Trophoblast cell (in vitro differentiated cells and primary cell): ENCODE results near the gene FAM13A.

Experiments
- DNase-seq, 2 donors: peaks; one replicate each; pipeline ENCODE4 v3.0.0-alpha.2; 2016
- H2AFZ ChIP-seq: 2 replicates; pipeline ENCODE4 v1.6.1; 2013; ENCODE audit warnings: low read length, moderate library complexity, mild to moderate bottlenecking; ENCODE audit not compliant: insufficient read depth, poor library complexity
- H2AK5ac ChIP-seq: 2 replicates; pipeline ENCODE4 v1.6.1; 2013; ENCODE audit warnings: mild to moderate bottlenecking, low read length
- H2BK120ac ChIP-seq: 2 replicates; pipeline ENCODE4 v1.6.1; 2013; ENCODE audit warnings: low read length, mild to moderate bottlenecking, moderate library complexity; ENCODE audit not compliant: insufficient read depth, poor library complexity
- H2BK12ac ChIP-seq: 2 replicates; pipeline ENCODE4 v1.6.1; 2013; ENCODE audit warnings: mild to moderate bottlenecking, low read length, moderate library complexity
- H2BK5ac ChIP-seq: 2 replicates; pipeline ENCODE4 v1.6.1; 2013; ENCODE audit warnings: low read length, low read depth, moderate library complexity, mild to moderate bottlenecking; ENCODE audit not compliant: poor library complexity
- H3K14ac ChIP-seq: 2 replicates; pipeline ENCODE4 v1.6.1; 2013; ENCODE audit warnings: mild to moderate bottlenecking, low read length
- H3K18ac ChIP-seq: 2 replicates; pipeline ENCODE4 v1.6.1; 2013; ENCODE audit warnings: mild to moderate bottlenecking, low read length
- H3K23ac ChIP-seq: 2 replicates; pipeline ENCODE4 v1.6.1; 2013; ENCODE audit warnings: low read length
- H3K27ac ChIP-seq: 2 replicates; pipeline ENCODE4 v1.5.1; 2013; ENCODE audit warnings: low read depth, mild to moderate bottlenecking, inconsistent platforms, low read length, moderate library complexity
- H3K27me3 ChIP-seq: 2 replicates; pipeline ENCODE4 v1.6.1; 2013; ENCODE audit warnings: inconsistent platforms, mild to moderate bottlenecking, low read length, moderate library complexity; ENCODE audit not compliant: insufficient read depth
- H3K36me3 ChIP-seq, 2 experiments: 1 replicate in 1 of 2; 2 replicates in 1 of 2; pipeline ENCODE4 v1.6.1; 2013; ENCODE audit warnings: low read length in 2 of 2, mild to moderate bottlenecking in 2 of 2, moderate library complexity in 1 of 2; ENCODE audit not compliant: insufficient read depth in 2 of 2, control insufficient read depth in 1 of 2
- H3K4ac ChIP-seq: 2 replicates; pipeline ENCODE4 v1.6.1; 2013; ENCODE audit warnings: low read depth, mild to moderate bottlenecking, low read length, moderate library complexity
- H3K4me1 ChIP-seq, 2 experiments: 1 replicate in 1 of 2; 2 replicates in 1 of 2; pipeline ENCODE4 v1.6.1; 2013; ENCODE audit warnings: low read length in 2 of 2, mild to moderate bottlenecking in 2 of 2, moderate library complexity in 1 of 2; ENCODE audit not compliant: insufficient read depth in 2 of 2, control insufficient read depth in 1 of 2
- H3K4me2 ChIP-seq: 2 replicates; pipeline ENCODE4 v1.6.1; 2013; ENCODE audit warnings: inconsistent platforms, mild to moderate bottlenecking, low read length, moderate library complexity
- H3K4me3 ChIP-seq: 2 replicates; pipeline ENCODE4 v1.5.1; 2013; ENCODE audit warnings: mild to moderate bottlenecking, low read depth, low read length, inconsistent platforms
- H3K79me1 ChIP-seq: one replicate; pipeline ENCODE4 v1.6.1; 2013; ENCODE audit warnings: low read length
- H3K79me2 ChIP-seq: 2 replicates; pipeline ENCODE4 v1.6.1; 2013; ENCODE audit warnings: low read length, mild to moderate bottlenecking; ENCODE audit not compliant: control insufficient read depth, insufficient read depth, poor library complexity
- H3K9ac ChIP-seq: 2 replicates; pipeline ENCODE4 v1.6.1; 2013; ENCODE audit warnings: mild to moderate bottlenecking, low read length
- H3K9me3 ChIP-seq: 2 replicates; pipeline ENCODE4 v1.6.1; 2013; ENCODE audit warnings: low read depth, mild to moderate bottlenecking, control low read depth, inconsistent platforms, low read length; ENCODE audit not compliant: insufficient read depth
- H4K12ac ChIP-seq: 2 replicates; pipeline ENCODE4 v1.6.1; 2013; ENCODE audit warnings: low read depth, mild to moderate bottlenecking, low read length, moderate library complexity
- H4K8ac ChIP-seq: 2 replicates; pipeline ENCODE4 v1.6.1; 2013; ENCODE audit warnings: low read depth, mild to moderate bottlenecking, low read length, moderate library complexity
- H4K91ac ChIP-seq: one replicate; pipeline ENCODE4 v1.6.1; 2013; ENCODE audit warnings: low read depth, mild to moderate bottlenecking, low read length, moderate library complexity
- WGBS: extraction: QIAGEN DNeasy Blood & Tissue Kit; methylation state at CpG from one replicate; pipeline ENCODE4 v1.1.7; 2013; ENCODE audit warnings: missing lambda C conversion rate; ENCODE audit not compliant: insufficient read length, insufficient coverage; ENCODE audit errors: extremely low coverage; 5-methylcytosine and 5-hydroxymethylcytosine counted together

FAM13A gene

DNA sequence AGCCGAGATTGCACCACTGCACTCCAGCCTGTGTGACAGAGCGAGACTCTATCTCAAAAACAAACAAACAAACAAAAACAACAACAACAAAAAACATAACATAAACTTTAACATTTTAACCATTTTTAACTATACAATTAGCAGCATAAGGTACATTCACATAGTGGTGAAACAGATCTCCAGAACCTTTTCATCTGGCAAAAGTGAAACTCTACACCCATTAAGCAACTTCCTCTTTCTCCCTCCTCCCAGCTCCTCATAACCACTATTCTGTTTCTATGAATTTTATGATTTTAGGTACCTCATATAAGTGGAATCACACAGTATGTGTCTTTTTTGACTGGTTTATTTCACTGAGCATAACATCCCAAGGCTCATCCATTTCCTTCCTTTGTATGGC lies 103.6 kb downstream of the FAM13A start:
- no CpG with 5 or more reads among the region's 2 CpGs for WGBS
- no peak overlapping the region for H3K4me3 ChIP-seq

GRCh38 chr4:88952081-88952480 lies 104.9 kb downstream of the FAM13A start:
- no peak overlapping the region for H3K14ac ChIP-seq
- no CpG with 5 or more reads among the region's 3 CpGs for WGBS
- no peak overlapping the region for H2AK5ac ChIP-seq
- H3K23ac ChIP-seq = no peak overlapping the region
- no peak overlapping the region for H3K4ac ChIP-seq
- H3K79me2 ChIP-seq = no peaks in the 10 kb centered on the region
- no peak overlapping the region for H3K4me2 ChIP-seq
- no peaks in the 10 kb centered on the region for H3K27me3 ChIP-seq
- no peak overlapping the region for H2BK5ac ChIP-seq
- H4K8ac ChIP-seq = no peak overlapping the region
- no peak for DNase-seq
- H2AFZ ChIP-seq = no peak overlapping the region
- H4K12ac ChIP-seq = no peak overlapping the region
- no peak overlapping the region for H4K91ac ChIP-seq
- H2BK12ac ChIP-seq = no peak overlapping the region
- no peaks in the 10 kb centered on the region for H3K9me3 ChIP-seq
- no peaks in the 10 kb centered on the region for H3K4me1 ChIP-seq
- no peak overlapping the region for H3K4me3 ChIP-seq
- H2BK120ac ChIP-seq = no peak overlapping the region
- H3K18ac ChIP-seq = no peak overlapping the region
- H3K27ac ChIP-seq = no peak overlapping the region
- H3K36me3 ChIP-seq = no peaks in the 10 kb centered on the region
- no peaks in the 10 kb centered on the region for H3K79me1 ChIP-seq
- no peak overlapping the region for H3K9ac ChIP-seq

More for the DNA sequence above, 103.6 kb downstream of the FAM13A start:
- H3K79me2 ChIP-seq = no peaks in the 10 kb centered on the region
- H3K27ac ChIP-seq = no peak overlapping the region
- H3K9me3 ChIP-seq = no peaks in the 10 kb centered on the region
- no peak overlapping the region for H3K18ac ChIP-seq
- no peak overlapping the region for H2BK120ac ChIP-seq
- DNase-seq = no peak
- no peaks in the 10 kb centered on the region for H3K27me3 ChIP-seq
- no peak overlapping the region for H3K4ac ChIP-seq
- H4K91ac ChIP-seq = no peak overlapping the region
- no peak overlapping the region for H3K23ac ChIP-seq
- no peak overlapping the region for H3K14ac ChIP-seq
- H2AK5ac ChIP-seq = no peak overlapping the region
- H2BK5ac ChIP-seq = no peak overlapping the region
- H2AFZ ChIP-seq = no peak overlapping the region
- H3K4me1 ChIP-seq = no peaks in the 10 kb centered on the region
- no peak overlapping the region for H3K9ac ChIP-seq
- H4K12ac ChIP-seq = no peak overlapping the region
- H3K4me2 ChIP-seq = no peak overlapping the region
- H4K8ac ChIP-seq = no peak overlapping the region
- H3K79me1 ChIP-seq = no peaks in the 10 kb centered on the region
- no peaks in the 10 kb centered on the region for H3K36me3 ChIP-seq
- H2BK12ac ChIP-seq = no peak overlapping the region

DNA sequence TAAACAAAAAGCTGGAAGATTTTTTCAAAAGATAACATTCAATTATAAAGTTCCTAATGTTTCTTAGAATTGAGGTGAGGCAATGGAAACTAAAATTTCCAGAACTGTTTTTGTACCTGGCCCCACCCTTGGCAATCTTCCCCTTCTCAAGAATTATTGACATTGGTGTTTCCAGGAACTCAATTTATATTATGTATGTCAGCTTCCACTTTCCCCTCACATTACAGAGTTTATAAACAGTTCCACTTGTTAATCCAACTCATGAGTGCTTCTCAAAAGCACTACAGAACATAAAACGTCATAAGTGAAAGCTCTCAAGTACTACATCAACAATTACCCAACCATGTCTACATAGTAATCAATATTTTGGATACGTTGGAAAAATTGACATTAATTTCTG lies 107.4 kb downstream of the FAM13A start:
- H2AK5ac ChIP-seq = no peak overlapping the region
- no peak for DNase-seq
- H2BK12ac ChIP-seq = no peak overlapping the region
- no peak overlapping the region for H2BK5ac ChIP-seq
- H3K23ac ChIP-seq = no peak overlapping the region
- no peak overlapping the region for H4K12ac ChIP-seq
- no peaks in the 10 kb centered on the region for H3K9me3 ChIP-seq
- H3K27ac ChIP-seq = no peak overlapping the region
- H3K18ac ChIP-seq = no peak overlapping the region
- H3K4me1 ChIP-seq = no peaks in the 10 kb centered on the region
- no peaks in the 10 kb centered on the region for H3K27me3 ChIP-seq
- no CpG with 5 or more reads among the region's 2 CpGs for WGBS
- H3K14ac ChIP-seq = no peak overlapping the region
- H4K91ac ChIP-seq = no peak overlapping the region
- no peaks in the 10 kb centered on the region for H3K36me3 ChIP-seq
- no peak overlapping the region for H3K4me3 ChIP-seq
- no peaks in the 10 kb centered on the region for H3K79me1 ChIP-seq
- no peak overlapping the region for H3K4ac ChIP-seq
- no peak overlapping the region for H2AFZ ChIP-seq
- no peak overlapping the region for H3K4me2 ChIP-seq
- no peak overlapping the region for H2BK120ac ChIP-seq
- no peaks in the 10 kb centered on the region for H3K79me2 ChIP-seq
- H3K9ac ChIP-seq = no peak overlapping the region
- no peak overlapping the region for H4K8ac ChIP-seq

- Histone ChIP-seq H3K79me1 (no peaks in the 10 kb centered on the region), H2BK5ac (no peak overlapping the region), H3K4me3 (no peak overlapping the region), H3K27ac (no peak overlapping the region), H3K9ac (no peak overlapping the region), H3K23ac (no peak overlapping the region), H3K14ac (no peak overlapping the region), H3K79me2 (no peaks in the 10 kb centered on the region), H3K4ac (no peak overlapping the region), H4K91ac (no peak overlapping the region), H3K4me2 (no peak overlapping the region), H4K12ac (no peak overlapping the region), H2BK120ac (no peak overlapping the region), H3K27me3 (no peaks in the 10 kb centered on the region), H3K36me3 (no peaks in the 10 kb centered on the region), H3K18ac (no peak overlapping the region), H3K9me3 (no peaks in the 10 kb centered on the region), H2AK5ac (no peak overlapping the region), H3K4me1 (no peaks in the 10 kb centered on the region), H2AFZ (no peak overlapping the region), H4K8ac (no peak overlapping the region), H2BK12ac (no peak overlapping the region)
- DNase-seq = no peak
- WGBS = no CpG with 5 or more reads among the region's 2 CpGs
Observed at GRCh38 chr4:88940506-88940905, 116.5 kb downstream of the FAM13A start.
